Mesodermal cell (in vitro differentiated cells): ENCODE results near the gene LIMS1.
"Not testable (repeated sequence)": the region's sequence is repeated elsewhere in the genome, so short reads cannot be mapped to it uniquely, and the experiment has no call there.

Experiments used
- H3K27ac ChIP-seq: 2 replicates; pipeline ENCODE4 v1.7.0; 2013; ENCODE audit warnings: mild to moderate bottlenecking, low read depth, low read length, moderate library complexity; ENCODE audit not compliant: severe bottlenecking
- H3K36me3 ChIP-seq: 2 replicates; pipeline ENCODE4 v1.7.1; 2013; ENCODE audit warnings: mild to moderate bottlenecking, low read length, moderate library complexity; ENCODE audit not compliant: control insufficient read depth, insufficient read depth
- H3K4me1 ChIP-seq: one replicate; pipeline ENCODE4 v1.7.1; 2013; ENCODE audit warnings: mild to moderate bottlenecking, low read length; ENCODE audit not compliant: insufficient read depth, control insufficient read depth, poor library complexity, severe bottlenecking
- H3K4me3 ChIP-seq: 2 replicates; pipeline ENCODE4 v1.7.0; 2013; ENCODE audit warnings: low read length, control low read depth, mild to moderate bottlenecking; ENCODE audit not compliant: insufficient read depth, poor library complexity, severe bottlenecking; ENCODE audit errors: extremely low read depth
- H3K9me3 ChIP-seq: 2 replicates; pipeline ENCODE4 v1.7.1; 2013; ENCODE audit warnings: mild to moderate bottlenecking, low read length, moderate library complexity; ENCODE audit not compliant: control insufficient read depth
- WGBS, 2 experiments: methylation state at CpG; one replicate each; pipeline ENCODE4 v1.1.5; 2013; ENCODE audit warnings: missing lambda C conversion rate in 2 of 2; ENCODE audit not compliant: insufficient coverage in 2 of 2; 5-methylcytosine and 5-hydroxymethylcytosine counted together

Gene LIMS1

GRCh38 chr2:108688818-108689756 lies 154.8 kb downstream of the LIMS1 start:
- H3K4me3 ChIP-seq, H3K36me3 ChIP-seq, H3K9me3 ChIP-seq, H3K27ac ChIP-seq, H3K4me1 ChIP-seq: not testable (repeated sequence)
- WGBS, 2 experiments: 75% methylated on average over 1 of the region's 15 CpGs; no CpG with 5 or more reads in 1 of the 2 experiments

- H3K36me3 ChIP-seq, H3K27ac ChIP-seq, H3K4me1 ChIP-seq, H3K4me3 ChIP-seq, H3K9me3 ChIP-seq: not testable (repeated sequence)
- WGBS, 2 experiments: no CpG with 5 or more reads among the region's 1 CpG
Observed at GRCh38 chr2:108690001-108690400, 155.7 kb downstream of the LIMS1 start.

GRCh38 chr2:108691447-108691846 lies 157.2 kb downstream of the LIMS1 start:
- H3K4me1 ChIP-seq: no peaks in the 10 kb centered on the region
- H3K27ac ChIP-seq: no peak overlapping the region
- no peaks in the 10 kb centered on the region for H3K36me3 ChIP-seq
- no peak overlapping the region for H3K4me3 ChIP-seq
- 89 to 100% methylated on average over 2 to 5 of the region's 7 CpGs for WGBS, 2 experiments
- no peaks in the 10 kb centered on the region for H3K9me3 ChIP-seq

- no peaks in the 10 kb centered on the region for H3K36me3 ChIP-seq
- no peak overlapping the region for H3K4me3 ChIP-seq
- WGBS, 2 experiments: 80% methylated on average over 1 of the region's 3 CpGs
- H3K4me1 ChIP-seq: no peaks in the 10 kb centered on the region
- H3K27ac ChIP-seq: no peak overlapping the region
- no peaks in the 10 kb centered on the region for H3K9me3 ChIP-seq
Observed at GRCh38 chr2:108701208-108701607, 166.9 kb downstream of the LIMS1 start.

- no peak overlapping the region for H3K27ac ChIP-seq
- WGBS, 2 experiments: 83% methylated on average over 1 of the region's 2 CpGs; no CpG with 5 or more reads in 1 of the 2 experiments
- H3K9me3 ChIP-seq: no peaks in the 10 kb centered on the region
- H3K4me3 ChIP-seq: no peak overlapping the region
- no peaks in the 10 kb centered on the region for H3K36me3 ChIP-seq
- no peaks in the 10 kb centered on the region for H3K4me1 ChIP-seq
Observed at GRCh38 chr2:108701806-108702205, 167.5 kb downstream of the LIMS1 start.

GRCh38 chr2:108704871-108705270 lies 170.6 kb downstream of the LIMS1 start:
- Histone ChIP-seq H3K36me3 (no peaks in the 10 kb centered on the region), H3K4me3 (no peak overlapping the region), H3K9me3 (no peaks in the 10 kb centered on the region), H3K4me1 (no peaks in the 10 kb centered on the region), H3K27ac (no peak overlapping the region)
- WGBS, 2 experiments: 88% methylated on average over 1 of the region's 1 CpG; no CpG with 5 or more reads in 1 of the 2 experiments

- Histone ChIP-seq H3K27ac (no peak overlapping the region), H3K36me3 (no peaks in the 10 kb centered on the region), H3K4me3 (no peak overlapping the region), H3K4me1 (no peaks in the 10 kb centered on the region), H3K9me3 (no peaks in the 10 kb centered on the region)
Observed at GRCh38 chr2:108707300-108707699, 173.0 kb downstream of the LIMS1 start.

GRCh38 chr2:108716971-108717370 lies 182.7 kb downstream of the LIMS1 start:
- not testable (repeated sequence) for H3K9me3 ChIP-seq, H3K4me3 ChIP-seq, H3K36me3 ChIP-seq, H3K27ac ChIP-seq, H3K4me1 ChIP-seq
- WGBS, 2 experiments: 79 to 96% methylated on average over 5 of the region's 6 CpGs

GRCh38 chr2:108719149-108720044 lies 185.1 kb downstream of the LIMS1 start, which contains the start of gene RANBP2:
RANBP2 (plus strand) TSS chr2:108719482; CDS start chr2:108719607, 125 bp downstream.
- Histone ChIP-seq H3K9me3 (no peaks in the 10 kb centered on the region), H3K36me3 (no peaks in the 10 kb centered on the region), H3K27ac (peak within 1 kb of the TSS; percentile 95), H3K4me3 (peak within 1 kb of the TSS; percentile 65), H3K4me1 (peaks cover 4% of the 10 kb centered on the region)
- WGBS, 2 experiments: 2 to 3% methylated on average over 70 to 72 of the region's 97 CpGs

GRCh38 chr2:108726048-108726447 lies 191.8 kb downstream of the LIMS1 start:
- WGBS, 2 experiments: 94% methylated on average over 5 of the region's 9 CpGs; no CpG with 5 or more reads in 1 of the 2 experiments
- not testable (repeated sequence) for H3K4me3 ChIP-seq, H3K9me3 ChIP-seq, H3K36me3 ChIP-seq, H3K4me1 ChIP-seq, H3K27ac ChIP-seq
